Measurements from ENCODE around the gene ANG. TPM values are rescaled to one million over a fixed set of nuclear protein-coding genes. Genes with fewer than 3 reads are reported as not detected.

ANG gene
- total RNA-seq, 1 experiment from 2014 or later, result 1.7 TPM

DNA sequence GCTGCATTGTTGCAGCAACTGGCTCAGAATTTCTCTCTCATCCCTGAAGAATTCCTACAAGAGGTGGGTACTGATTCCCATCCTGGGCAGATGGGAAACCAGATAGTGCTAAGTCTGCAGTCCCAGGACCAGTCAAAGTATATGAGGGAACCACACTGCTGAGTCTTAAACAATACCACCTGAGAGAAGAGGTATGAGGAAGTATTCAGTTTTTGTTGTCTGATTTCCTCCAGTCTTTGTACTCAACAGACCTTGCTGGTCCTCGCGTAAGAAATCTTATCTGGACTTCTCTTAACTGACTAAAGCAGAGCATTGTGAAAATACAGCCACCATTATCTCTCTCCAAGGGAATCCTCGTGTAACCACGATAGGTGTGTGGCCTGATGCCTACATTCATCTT lies 53.6 kb downstream of the ANG start:
- Mint-ChIP-seq H3K36me3 (ENCODE audit: insufficient read depth, unreplicated experiment) (no peaks in the 10 kb centered on the region), H3K9me3 (ENCODE audit: unreplicated experiment) (no peaks in the 10 kb centered on the region), H3K4me1 (ENCODE audit: insufficient read depth, unreplicated experiment) (no peaks in the 10 kb centered on the region), H3K27me3 (ENCODE audit: insufficient read depth, unreplicated experiment) (peaks cover 20% of the 10 kb centered on the region), H3K27ac (ENCODE audit: low read depth, unreplicated experiment) (no peak overlapping the region), H3K4me3 (ENCODE audit: unreplicated experiment) (no peak overlapping the region)
- CTCF ChIA-PET, result interaction anchor here (1.5 kb wide), 1 partner anchor 44 kb away, joined by 3 read pairs; no protein-coding TSS in a partner anchor
- POLR2A ChIA-PET, result no interaction called here
- DNase-seq (ENCODE audit: unreplicated experiment), result no peak
- BruUV-seq (replicated peaks), result no TSS peak
- no peak for TF ChIP-seq CTCF (IDR thresholded peaks at IDR 0.05; ENCODE audit: unreplicated experiment)
- intact Hi-C loops (cut with micrococcal nuclease), result no loop called here

GRCh38 chr14:20743556-20743955 lies 55.0 kb downstream of the ANG start:
- DNase-seq (ENCODE audit: unreplicated experiment), result no peak
- TF ChIP-seq CTCF (IDR thresholded peaks at IDR 0.05; ENCODE audit: unreplicated experiment), result no peak
- no peak overlapping the region for H3K4me3 Mint-ChIP-seq (ENCODE audit: unreplicated experiment)
- intact Hi-C loops (cut with micrococcal nuclease), result no loop called here
- CTCF ChIA-PET, result interaction anchor here (0.9 to 1.5 kb wide), 2 partner anchors 45 to 52 kb away, joined by 3 read pairs; no protein-coding TSS in a partner anchor
- H3K27me3 Mint-ChIP-seq (ENCODE audit: insufficient read depth, unreplicated experiment), result peaks cover 12% of the 10 kb centered on the region
- no peak overlapping the region for H3K27ac Mint-ChIP-seq (ENCODE audit: low read depth, unreplicated experiment)
- H3K4me1 Mint-ChIP-seq (ENCODE audit: insufficient read depth, unreplicated experiment), result no peaks in the 10 kb centered on the region
- H3K36me3 Mint-ChIP-seq (ENCODE audit: insufficient read depth, unreplicated experiment), result no peaks in the 10 kb centered on the region
- H3K9me3 Mint-ChIP-seq (ENCODE audit: unreplicated experiment), result no peaks in the 10 kb centered on the region
- no TSS peak for BruUV-seq (replicated peaks)
- POLR2A ChIA-PET, result no interaction called here

Other genes starting within 250 kb of the ANG start
- gene OSGEP, start 234.0 kb upstream of the ANG start, total RNA-seq (2022), result 27.2 and 34.7 TPM in 2 replicates
- gene APEX1, start 233.5 kb upstream of the ANG start, total RNA-seq (2022), result 140 and 168 TPM in 2 replicates
- gene PIP4P1, start 227.3 kb upstream of the ANG start, total RNA-seq (2022), result 22.5 and 34.9 TPM in 2 replicates
- gene PNP, start 219.4 kb upstream of the ANG start, total RNA-seq (2022), result 56.0 and 63.9 TPM in 2 replicates
- gene RNASE10, start 183.2 kb upstream of the ANG start, total RNA-seq (2022), result 0.44 and 0.98 TPM in 2 replicates
- gene RNASE9, start 127.7 kb upstream of the ANG start, total RNA-seq (2022), result not detected in 2 replicates
- not detected in 2 replicates for gene RNASE11, start 100.8 kb upstream of the ANG start, total RNA-seq (2022)
- not detected in 2 replicates for gene RNASE12, start 97.4 kb upstream of the ANG start, total RNA-seq (2022)
- not detected in 2 replicates for gene OR6S1, start 47.1 kb upstream of the ANG start, total RNA-seq (2022)
- gene RNASE4, start 4.2 kb upstream of the ANG start, total RNA-seq (2022), result 1.2 and 2.4 TPM in 2 replicates
- gene EDDM3A, start 57.1 kb downstream of the ANG start, total RNA-seq (2022), result not detected in 2 replicates
- not detected in 2 replicates for gene EDDM3B, start 79.6 kb downstream of the ANG start, total RNA-seq (2022)
- gene RNASE6, start 92.5 kb downstream of the ANG start, total RNA-seq (2022), result not detected in 2 replicates
- gene RNASE1, start 114.1 kb downstream of the ANG start, total RNA-seq (2022), result not detected in 2 replicates
- not detected in 2 replicates for gene RNASE3, start 202.6 kb downstream of the ANG start, total RNA-seq (2022)